DMS 273 (cell line): Measurements from ENCODE around the gene OMP.
"Not testable (repeated sequence)": the region's sequence is repeated elsewhere in the genome, so short reads cannot be mapped to it uniquely, and the experiment has no call there.

Experiments used
- DNase-seq: peaks from one replicate; lab custom pipeline; 2025; ENCODE audit not compliant: unreplicated experiment; lab: John Stamatoyannopoulos, UW

OMP gene

DNA sequence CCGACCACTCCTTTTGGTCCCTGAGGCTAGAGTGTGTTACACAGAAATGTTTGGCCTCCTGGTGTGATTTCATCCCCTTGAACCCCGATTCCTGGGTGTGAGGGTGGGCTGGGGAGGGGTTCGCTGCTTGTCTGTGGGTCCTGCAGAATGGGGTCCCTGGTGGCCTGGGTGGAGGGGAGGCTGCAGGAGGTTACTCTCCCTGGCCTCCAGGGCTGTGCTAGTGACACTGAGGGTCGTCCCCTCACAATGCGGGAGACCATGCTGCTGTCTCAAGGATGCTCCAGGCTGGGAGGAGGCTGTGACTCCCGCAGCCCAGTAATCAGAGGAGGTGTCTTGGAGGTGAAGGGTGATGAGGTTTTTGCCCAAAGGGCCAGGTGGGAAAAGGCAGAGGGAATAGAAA, 17.0 kb upstream of the OMP start:
- DNase-seq = no peak

DNA sequence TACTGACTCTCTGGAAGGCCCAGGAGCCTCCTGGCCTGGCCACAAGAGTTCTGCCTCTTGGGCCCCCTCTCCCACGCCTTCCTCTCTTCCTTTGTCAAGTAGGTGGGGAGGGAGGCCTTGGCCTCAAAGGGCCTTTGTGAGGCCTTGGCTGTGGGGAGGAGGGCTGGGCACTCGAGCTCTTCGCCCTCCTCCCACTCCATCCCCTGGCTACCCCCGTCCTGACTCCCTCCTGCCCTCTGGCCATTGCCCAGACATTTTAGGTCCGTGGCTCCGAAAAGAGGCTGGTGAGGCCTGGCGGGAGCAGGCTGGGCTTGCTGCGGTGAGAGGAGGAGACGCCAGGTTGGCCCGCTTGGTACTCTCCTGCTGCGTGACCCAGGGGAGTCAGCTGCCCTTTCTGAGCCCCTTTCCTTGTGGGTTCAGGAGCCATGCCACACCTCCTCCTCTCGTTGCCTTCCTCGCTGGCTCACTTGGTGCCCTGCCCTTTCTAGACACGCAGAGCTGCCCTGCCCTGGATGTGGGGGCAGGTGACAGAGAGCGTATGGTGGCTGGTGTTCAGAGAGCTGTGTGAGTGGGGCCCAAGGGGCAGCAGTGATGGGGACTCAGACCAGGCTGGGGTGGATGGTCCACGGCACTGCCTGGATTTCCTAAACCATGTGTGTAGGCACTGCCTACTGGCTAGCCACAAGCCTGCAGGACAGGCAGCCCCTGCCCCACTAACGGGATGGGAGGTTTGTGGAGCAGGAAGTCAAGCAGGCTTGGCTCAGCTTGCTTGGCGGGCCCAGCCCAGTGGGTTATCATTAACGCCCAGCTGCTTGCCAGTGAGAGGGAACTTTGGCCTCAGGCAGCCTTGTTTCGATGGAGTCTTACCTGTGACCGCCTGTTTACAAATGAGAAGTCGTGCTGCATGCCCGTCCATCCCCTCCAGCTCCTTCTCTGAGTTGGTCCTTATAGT, 15.8 kb upstream of the OMP start:
- DNase-seq = no peak

DNA sequence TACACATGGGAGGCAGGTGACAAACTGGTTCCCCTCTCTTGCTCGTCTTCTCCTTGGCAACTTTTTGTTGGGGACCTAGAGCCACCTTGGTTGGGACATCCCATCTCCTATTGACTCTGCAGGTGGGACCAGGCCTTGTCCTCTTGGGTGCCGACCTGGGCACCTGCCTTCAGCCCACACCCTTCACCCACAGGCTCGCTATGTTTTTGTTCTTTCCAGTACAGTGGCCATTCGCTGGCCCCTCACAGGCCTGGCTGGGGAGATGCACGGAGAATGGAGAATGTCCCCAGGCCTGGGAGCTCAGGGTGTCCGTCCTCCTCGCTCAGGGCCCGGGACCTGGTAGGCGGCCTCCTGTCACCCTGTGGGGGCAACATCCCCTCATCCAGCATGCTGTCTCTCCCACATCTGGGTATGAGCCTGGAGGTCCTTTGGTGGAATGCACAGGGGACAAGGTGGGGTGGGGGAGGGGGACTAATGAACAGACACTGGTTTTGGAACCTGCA, 14.9 kb upstream of the OMP start:
- no peak for DNase-seq

DNA sequence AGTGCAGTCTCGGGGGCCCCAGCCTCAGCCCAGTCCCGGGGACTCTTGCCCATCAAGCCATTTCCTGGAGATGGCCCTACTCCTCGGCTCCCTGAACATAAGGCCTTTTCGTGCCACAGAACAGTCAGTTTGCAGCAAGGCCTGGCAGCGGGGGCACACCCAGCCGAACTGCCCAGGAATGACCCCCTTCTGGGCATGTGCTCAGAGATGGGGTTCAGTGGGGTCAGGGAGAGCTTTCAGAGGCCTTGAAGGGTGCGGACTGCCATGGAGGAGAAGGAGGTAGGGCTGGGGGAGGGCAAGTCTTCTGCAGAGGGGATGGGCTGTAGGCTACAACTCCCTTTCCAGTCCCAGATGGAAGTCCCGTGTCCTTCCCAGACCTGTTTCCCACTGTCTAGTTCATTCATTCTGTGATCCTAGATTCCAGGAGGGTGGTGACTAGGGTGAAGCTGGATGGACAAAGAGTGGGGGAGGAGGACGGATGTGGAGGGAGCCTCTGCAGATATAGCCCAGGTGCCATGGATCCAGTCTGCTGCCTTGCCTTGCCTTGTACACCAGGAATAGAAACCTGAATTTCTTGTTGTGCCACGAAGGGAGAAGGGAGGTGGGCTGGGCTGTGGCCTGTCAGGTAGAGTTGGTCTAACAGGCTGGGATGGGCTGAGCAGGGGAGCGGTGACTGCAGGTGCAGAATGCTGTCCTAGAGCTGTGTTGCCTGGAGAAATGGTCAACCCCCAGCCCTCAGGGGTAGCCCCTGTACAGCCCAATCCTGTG, 14.2 kb upstream of the OMP start:
- DNase-seq = no peak

DNA sequence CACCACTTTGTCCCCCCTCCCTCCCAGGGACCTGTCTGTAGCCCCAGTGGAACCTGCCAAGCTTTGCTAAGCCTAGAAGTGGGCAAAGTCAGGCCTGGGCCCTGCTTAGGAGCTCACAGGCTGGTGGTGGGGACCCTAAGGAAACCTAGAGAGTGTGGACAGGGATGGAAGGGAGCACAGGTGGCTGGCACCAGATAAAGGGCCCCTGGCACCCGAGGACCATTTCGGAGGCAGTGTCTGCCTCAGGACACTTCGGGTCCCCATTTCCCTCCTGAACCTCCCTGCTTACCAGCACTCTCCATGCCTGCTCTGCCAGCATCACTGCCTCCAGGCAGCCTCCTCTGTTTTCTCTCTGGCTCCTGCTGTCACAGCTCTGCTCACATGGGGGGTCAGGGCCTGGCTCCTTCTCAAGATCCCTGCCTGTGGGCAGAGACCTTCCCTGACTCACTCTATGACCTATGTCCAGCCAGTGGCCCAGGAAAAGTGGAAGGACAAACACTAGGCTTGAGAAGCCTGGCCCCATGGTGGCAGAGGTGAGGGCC, 13.6 kb upstream of the OMP start:
- no peak for DNase-seq

DNA sequence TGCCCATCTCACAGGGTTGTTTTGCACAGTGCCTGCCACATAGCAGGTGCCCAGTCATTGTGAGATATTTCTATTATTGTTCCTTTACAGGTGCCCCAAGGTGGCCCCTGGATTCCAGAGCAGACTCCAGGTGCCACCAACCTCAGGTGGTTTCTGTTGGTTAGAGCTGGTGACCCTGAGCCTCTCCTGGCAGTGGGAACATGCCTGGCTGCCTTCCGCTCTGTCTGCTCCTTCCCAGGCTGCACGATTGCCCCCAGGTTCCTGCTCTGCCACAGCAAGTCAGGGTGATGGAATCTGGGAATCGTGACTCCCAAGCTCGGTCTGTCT, 12.6 kb upstream of the OMP start:
- DNase-seq = no peak

DNA sequence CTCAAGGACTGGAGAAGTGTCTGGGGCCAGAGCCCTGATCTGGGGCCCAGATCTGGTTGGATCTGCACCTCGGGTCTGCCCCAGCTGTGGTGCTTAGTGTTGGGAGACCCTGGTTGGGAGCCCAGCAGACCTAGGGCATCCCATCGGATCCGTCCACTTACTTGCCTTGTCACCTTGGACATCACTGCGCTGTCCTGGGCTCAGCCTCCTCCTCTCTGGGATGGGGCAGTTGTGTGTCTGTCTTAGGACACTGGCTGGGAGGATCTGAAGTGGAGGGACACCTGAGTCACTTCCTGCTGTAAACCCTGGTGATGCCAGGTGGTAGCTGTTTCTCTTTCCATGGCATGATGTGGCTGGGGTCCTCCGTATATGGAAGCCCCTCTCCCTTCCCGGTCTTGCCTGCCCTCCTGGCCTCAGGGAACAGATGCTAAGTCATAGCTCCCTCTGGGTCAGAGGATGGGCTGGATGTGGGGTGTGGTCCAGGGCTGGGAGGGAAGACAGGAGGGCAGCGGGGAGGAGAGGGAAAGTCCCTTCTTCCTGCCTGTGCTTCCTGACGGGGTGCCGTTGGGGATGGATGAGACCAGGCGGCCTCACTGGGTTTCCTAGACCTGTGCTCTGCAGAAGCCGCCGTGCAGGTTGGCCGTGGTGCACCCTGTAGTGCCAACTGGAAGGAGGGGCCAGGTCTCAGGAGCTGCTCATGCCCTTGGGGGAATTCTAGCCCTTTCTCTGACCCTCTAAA, 12.1 kb upstream of the OMP start:
- DNase-seq = no peak

DNA sequence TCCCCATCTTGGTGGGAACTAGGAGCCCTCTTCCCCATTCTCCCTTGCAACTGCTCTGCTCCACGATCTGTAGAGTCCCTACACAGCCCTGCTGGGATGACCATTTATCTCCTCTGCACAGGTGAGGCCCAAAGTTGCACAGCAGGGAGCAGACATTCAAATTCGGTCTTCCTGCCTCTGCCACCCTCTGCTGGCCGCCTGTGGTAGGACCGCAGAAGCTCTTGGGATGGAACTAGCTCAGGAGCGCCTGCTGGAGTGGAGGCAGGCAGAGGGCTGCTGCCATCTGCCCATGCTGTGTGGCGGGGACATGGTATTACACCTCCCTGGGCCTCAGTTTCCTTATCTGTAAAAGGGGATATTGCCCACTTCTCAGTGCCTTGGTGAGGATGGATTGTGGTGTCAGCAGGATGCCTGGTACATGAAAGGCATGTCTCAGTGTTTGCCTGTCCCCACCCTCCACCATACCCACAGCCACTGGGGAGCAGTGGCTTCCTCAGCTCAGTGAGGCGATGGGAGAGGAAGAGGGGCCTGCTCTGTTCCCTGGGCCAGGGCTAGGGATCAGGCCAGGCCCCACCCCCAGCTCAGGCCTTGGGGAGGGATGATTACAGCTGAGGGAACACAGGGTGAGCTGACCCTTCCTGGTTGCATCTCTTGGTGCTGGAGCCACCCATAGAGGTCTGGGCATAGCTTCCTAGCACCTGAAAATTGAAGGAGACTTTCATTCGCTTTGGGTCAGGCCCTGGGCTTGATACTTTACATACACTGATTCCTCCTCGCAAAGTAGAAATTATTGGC, 11.3 kb upstream of the OMP start:
- peak; percentile 84 for DNase-seq

DNA sequence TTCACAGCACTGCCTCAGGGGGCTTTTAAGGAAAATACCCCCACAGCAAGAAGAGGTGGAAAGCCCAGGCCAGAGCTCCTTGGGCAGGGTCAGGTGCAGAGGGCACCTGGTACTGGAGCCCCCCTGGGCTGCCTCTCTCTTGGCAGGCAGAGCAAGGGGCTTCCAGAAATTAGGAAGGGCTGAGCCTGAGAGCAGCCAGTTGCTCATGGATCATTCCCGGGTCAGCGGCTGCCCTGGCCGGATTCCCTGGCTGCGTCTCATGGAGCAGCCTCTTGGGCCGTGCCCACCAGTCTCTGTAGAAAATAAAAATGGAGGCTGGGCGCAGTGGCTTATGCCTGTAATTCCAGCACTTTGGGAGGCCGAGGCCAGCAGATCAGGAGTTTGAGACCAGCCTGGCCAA, 10.3 kb upstream of the OMP start:
- DNase-seq = no peak

DNA sequence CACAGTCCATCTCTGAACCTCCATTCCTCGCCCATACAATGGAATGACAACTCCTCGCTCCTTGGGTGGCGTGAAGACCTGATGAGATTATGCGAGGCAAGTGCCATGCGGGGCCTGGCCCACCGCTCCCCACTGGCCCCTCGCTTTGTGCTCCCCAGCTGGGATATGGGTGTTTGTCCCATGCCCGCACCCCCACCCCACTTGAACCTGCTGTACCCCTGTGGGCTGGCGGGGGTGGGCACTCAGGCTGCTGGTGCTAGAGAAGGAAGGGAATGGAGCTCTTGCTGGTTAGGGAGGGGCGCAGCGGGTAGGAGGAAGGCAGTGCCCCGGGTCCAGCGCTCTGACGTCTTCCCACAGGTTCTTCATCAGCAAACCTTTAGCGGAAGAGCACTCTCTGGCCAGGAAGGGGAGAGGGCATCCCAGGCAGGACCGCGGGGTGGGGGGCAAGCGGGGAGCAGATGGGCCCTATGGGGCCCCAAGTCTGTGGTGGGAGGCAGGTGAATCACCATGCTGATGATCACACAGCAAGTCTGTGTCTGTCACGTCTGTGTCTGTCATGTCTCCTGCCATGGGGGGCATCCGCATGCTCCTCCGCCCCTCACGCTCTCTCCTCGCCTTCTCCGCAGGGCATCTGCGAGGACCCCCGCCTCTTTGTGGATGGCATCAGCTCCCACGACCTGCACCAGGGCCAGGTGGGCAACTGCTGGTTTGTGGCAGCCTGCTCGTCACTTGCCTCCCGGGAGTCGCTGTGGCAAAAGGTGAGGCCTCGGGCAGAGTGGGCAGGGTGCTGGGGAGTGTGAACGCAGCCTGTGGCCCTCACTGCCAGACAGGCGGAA, 9.4 kb upstream of the OMP start:
- DNase-seq = no peak

DNA sequence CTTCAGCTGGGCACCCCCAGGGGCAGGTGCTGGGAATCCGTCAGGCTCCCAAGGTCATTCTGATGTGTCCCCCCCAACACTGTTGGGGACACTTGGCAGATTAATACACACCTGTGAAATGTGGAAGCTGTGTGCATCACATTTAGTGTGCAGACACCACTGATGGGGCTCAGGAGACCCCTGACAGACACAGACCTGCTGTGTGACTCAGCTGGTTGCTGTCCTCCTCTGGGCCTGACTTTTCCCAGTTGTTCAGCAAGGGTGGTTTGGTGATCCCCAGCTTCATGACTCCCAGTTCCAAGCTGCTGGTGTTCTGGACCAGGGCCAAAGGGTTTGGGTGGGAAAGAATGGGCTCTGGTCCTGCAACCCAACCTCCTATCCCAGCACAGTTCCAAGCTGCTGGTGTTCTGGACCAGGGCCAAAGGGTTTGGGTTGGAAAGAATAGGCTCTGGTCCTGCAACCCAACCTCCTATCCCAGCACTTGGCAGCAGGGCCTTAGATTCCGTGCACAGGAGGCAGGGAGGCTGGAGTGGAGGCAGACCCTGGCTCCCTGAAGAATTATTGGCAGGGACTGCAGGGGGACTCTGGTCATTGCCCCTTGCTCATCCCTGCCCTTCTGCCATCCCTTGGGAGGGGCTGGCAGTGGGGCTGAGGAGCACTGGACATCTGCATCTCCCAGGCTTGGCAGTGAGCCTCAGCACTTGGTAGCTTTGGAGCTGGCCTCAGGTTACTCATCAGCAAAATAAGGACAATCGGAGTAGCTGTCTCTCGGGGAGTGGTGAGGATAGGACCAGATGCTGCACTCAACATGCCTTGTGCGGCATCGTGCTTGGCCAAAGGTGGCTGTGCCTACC, 8.4 kb upstream of the OMP start:
- peak; percentile 79 for DNase-seq

DNA sequence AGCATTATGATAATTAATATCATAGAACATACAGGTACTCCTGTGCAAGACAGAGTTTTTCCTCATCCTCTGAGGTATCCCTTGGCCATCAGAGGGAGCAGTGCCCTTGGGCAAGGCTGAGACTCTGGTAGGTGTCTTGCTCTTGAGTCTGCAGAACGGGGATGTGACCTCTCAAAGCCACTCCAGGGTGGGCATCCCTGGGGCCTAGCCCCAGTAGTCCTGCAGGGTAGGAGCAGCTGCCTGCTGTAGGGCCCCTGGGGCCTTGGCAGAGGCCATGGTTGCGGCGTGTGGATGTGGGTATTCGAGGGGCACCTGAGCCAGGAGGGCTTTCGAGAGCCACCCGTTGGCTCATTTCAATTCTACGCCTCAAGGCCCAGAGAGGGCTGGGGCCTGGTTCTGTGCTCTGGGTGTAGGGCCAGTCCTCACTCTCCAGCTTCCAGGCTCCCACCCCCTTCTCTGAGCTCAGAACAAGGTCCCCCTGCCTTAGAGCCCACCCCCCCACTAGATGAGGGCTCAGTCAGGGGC, 7.7 kb upstream of the OMP start:
- DNase-seq = no peak

DNA sequence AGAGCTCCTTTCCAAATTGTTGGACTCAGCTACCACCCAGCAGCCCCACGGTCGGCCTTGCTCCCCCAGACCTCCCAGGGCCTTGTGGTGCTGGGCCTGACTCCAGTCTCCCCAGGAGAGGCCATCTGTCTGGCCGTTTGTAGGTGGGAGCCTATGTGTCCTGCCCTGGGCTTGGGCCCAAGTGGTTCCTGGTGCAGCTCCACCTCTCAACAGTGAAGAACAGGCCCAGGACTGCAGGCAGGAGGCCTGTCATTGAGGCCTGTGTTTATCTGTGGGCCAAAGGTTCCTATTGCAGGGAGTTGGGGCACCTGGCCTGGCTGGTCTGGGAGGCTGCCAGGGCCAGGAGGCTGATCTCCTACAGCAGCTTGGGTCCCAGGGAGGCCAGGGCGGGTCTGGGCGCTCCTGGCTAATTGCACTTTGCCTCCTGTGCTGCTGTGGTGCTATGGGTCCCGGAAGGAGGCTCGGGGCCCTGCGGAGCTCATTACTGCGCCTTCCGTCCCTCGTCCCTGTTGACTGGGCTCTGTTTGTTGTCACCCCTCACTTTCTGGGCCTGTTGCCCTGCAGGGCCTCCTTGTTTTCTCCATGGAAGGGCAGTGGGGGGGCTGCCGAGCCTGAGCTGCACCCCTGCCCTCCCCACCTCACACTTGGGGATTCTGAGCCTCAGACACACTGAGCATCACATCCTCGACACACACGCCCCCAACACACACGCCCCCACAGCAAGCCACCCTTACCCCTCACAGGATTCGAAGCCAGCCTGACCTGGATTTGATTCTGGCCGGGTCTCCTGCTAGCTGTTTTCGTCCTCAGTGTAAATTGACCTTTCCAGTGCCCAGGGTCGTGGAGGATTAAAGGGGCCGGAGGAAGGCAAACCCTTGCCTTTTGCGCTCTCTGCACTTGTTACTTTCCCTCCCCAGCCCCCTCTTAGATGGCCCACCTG, 6.8 kb upstream of the OMP start:
- peak; percentile 64 for DNase-seq

DNA sequence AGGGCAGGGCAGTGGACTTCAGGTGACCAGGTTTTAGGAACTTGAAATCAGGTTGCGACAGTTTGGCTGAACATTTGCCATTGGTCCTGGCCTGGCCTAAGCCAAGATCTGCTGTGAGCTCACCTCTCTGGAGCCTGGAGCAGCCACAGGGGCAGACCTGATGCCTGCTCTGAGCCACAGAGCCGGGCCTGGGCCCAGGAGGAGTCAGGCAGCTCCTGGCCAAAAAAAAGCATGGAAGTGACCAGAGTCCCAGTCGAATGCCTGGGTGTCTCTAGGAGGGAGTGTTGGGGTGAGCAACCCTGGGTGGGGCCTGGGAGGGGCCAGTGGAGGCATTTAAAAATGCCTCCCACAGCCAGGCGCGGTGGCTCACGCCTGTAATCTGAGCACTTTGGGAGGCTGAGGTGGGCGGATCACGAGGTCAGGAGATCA, 6.0 kb upstream of the OMP start:
- DNase-seq = no peak

DNA sequence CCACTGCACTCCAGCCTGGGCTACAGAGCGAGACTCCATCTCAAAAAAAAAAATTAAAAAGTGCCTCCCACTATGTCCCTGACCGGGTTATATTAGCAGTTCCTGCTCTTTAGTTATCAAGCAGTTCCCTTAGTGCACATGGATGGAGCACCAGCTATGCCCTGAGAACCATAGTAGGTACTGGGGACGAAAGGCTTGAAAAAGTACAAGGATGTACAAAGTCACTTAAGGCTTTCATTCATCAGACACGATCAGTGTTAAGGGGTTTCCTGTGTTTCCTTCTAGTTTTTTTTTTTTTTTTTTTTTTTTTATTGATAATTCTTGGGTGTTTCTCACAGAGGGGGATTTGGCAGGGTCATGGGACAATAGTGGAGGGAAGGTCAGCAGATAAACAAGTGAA, 5.5 kb upstream of the OMP start:
- DNase-seq = not testable (repeated sequence)

DNA sequence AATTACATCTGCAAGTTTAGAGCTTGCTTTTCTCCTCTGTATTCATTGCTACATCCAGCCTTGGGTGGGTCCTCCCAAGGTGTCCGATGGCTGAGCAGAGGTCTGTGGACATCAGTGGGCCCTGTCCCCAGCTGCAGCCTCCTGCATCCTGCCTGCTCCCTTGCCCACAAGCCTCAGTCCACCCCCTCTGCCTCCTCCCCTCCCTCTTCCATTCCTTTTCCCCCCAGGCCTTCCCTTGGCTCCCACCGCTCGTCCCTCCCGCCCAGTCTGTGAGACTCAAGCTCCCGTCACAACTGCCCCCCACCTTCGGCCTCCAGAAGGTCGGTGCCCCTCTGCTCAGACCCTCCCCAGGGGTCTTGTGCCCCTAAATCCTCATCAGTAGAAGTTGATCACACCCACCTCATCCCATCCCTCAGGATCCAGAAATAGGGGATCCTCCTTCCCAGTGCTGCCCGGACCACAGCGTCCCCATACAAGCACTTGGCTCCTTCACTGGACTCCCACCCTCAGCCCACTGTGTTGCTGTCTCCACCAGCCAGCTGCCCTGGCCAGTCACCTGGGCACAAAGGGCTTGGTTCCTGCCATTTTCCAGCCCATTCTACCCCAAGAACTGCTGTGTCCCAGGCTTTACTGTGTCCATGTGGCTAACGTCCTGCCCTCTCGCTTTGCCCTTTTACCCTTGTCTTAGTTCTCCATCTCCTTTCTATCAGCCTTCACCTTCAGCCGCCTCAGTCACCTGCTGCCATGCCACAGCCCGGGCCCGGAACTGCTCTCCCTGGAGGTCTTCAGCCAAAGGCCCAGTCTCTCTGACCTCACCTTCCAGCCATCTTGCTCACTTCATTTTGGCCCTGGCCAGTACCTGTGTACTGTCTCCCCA, 2.2 kb upstream of the OMP start:
- no peak for DNase-seq
